HUES48 (cell line): ENCODE measurements around the gene MSI2.
A peak's percentile ranks its signal among the peaks of the same experiment; 100 is the strongest.

Experiments used
- H3K27ac ChIP-seq: one replicate; pipeline ENCODE4 v1.7.0; 2013; ENCODE audit warnings: low read depth, low read length, inconsistent platforms
- H3K27me3 ChIP-seq: 2 replicates; pipeline ENCODE4 v1.6.1; 2013; ENCODE audit warnings: mild to moderate bottlenecking, low read length; ENCODE audit not compliant: control insufficient read depth, insufficient read depth
- H3K36me3 ChIP-seq: 2 replicates; pipeline ENCODE4 v1.6.1; 2013; ENCODE audit warnings: low read length; ENCODE audit not compliant: control insufficient read depth, insufficient read depth
- H3K4me1 ChIP-seq: 2 replicates; pipeline ENCODE4 v1.6.1; 2013; ENCODE audit warnings: mild to moderate bottlenecking, low read length; ENCODE audit not compliant: control insufficient read depth, insufficient read depth
- H3K4me3 ChIP-seq: 2 replicates; pipeline ENCODE4 v1.5.1; 2013; ENCODE audit warnings: mild to moderate bottlenecking, low read depth, low read length
- H3K9ac ChIP-seq: 2 replicates; pipeline ENCODE4 v1.6.1; 2013; ENCODE audit warnings: mild to moderate bottlenecking, low read depth, low read length, moderate library complexity
- H3K9me3 ChIP-seq: 2 replicates; pipeline ENCODE4 v1.6.1; 2013; ENCODE audit warnings: low read length; ENCODE audit not compliant: control insufficient read depth, insufficient read depth

Gene MSI2

DNA sequence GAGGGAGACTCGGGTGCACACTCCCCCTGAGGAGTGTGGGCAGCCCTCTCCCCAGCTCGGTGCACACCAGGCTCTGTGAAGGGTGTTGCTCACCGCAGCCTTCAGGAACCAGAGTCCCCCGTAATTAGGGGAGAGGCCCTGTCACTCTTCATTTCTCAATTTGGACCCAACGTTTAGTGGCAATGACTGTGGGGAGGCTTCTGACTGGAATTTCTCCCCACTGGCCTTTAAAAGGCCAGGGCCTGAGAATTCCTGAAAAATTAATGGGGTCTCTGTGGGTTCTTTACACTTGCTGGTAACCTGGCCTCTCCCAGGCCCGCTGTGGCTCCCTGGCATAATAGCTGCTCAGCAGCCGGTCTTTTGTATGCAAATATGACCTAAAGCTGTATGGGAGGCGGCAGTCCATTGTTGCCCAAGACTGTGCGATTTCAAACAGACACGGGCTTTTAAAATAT, 209.7 kb downstream of the MSI2 start:
- H3K4me3 ChIP-seq = peak overlapping the region; percentile 35
- H3K36me3 ChIP-seq = no peaks in the 10 kb centered on the region
- peak overlapping the region; percentile 93 for H3K27ac ChIP-seq
- no peaks in the 10 kb centered on the region for H3K27me3 ChIP-seq
- no peaks in the 10 kb centered on the region for H3K9me3 ChIP-seq
- peak overlapping the region; percentile 26; the same call in 1 of the 2 replicates for H3K9ac ChIP-seq
- H3K4me1 ChIP-seq = peaks cover 48% of the 10 kb centered on the region

DNA sequence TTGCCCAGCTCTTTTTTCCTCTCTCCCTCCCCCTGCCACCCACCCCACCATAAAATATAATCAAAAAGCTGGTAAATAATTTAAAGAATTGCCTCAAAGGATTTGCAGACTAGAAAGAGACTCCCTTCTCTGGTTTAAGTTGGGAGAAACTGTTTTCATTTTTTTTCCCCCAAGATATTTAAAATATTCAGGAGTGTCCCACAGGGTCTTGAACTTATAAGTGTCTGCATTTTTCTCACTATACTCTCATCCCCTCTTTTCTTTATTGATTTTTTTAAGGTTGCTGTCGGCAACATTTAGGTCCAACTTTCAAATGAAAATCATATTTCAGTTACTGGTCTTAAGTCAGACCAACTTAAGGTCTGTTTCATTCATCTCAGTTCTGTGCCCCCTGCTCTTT, 210.2 kb downstream of the MSI2 start:
- Histone ChIP-seq H3K9ac (no peak overlapping the region), H3K9me3 (no peaks in the 10 kb centered on the region), H3K27me3 (no peaks in the 10 kb centered on the region), H3K4me1 (peaks cover 51% of the 10 kb centered on the region), H3K4me3 (peak overlapping the region; percentile 35; the same call in 1 of the 2 replicates), H3K27ac (peak overlapping the region; percentile 79), H3K36me3 (no peaks in the 10 kb centered on the region)

DNA sequence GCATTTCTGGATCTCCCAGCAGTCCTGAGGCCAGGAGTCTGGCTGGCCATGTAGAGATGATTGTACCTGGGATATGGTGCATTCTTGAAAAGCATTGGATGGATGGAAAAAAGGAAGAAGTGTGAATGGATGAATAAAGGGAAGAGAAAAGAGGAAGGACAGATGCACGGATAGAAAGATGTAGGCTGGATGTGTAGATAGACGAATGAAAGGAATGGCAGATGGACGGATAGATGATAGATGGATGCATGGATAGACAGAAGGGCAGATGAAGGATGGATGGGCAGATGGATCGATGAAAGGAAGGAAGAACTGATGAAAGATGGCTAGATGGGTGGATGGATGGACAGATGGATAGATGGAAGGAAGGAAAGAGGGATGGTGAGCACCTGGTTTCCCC, 210.9 kb downstream of the MSI2 start:
- H3K27ac ChIP-seq = no peak overlapping the region
- H3K4me1 ChIP-seq = peaks cover 58% of the 10 kb centered on the region
- no peak overlapping the region for H3K9ac ChIP-seq
- H3K9me3 ChIP-seq = no peaks in the 10 kb centered on the region
- H3K36me3 ChIP-seq = no peaks in the 10 kb centered on the region
- no peak overlapping the region for H3K4me3 ChIP-seq
- H3K27me3 ChIP-seq = no peaks in the 10 kb centered on the region

DNA sequence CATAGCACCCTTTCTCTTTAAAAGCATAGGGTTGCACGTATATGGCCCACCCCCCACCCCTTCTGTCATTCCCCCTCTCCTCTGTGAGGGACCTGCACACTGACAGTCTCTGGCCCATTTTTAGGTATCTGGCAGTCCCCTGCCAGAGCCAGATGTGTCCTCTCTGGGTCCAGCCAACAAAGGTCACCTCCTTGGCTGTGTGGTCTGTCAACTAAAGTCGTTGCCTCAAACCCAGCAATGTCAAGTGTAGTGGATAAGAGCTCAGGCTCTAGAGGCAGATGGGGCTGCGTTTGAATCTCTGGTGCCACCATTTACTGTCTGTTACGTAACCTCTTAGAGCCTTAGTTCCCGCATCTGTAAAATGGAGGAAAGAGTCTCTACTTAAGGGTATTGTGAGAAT, 211.5 kb downstream of the MSI2 start:
- no peak overlapping the region for H3K4me3 ChIP-seq
- no peak overlapping the region for H3K9ac ChIP-seq
- H3K4me1 ChIP-seq = peaks cover 61% of the 10 kb centered on the region
- H3K27ac ChIP-seq = no peak overlapping the region
- H3K9me3 ChIP-seq = no peaks in the 10 kb centered on the region
- no peaks in the 10 kb centered on the region for H3K36me3 ChIP-seq
- no peaks in the 10 kb centered on the region for H3K27me3 ChIP-seq

DNA sequence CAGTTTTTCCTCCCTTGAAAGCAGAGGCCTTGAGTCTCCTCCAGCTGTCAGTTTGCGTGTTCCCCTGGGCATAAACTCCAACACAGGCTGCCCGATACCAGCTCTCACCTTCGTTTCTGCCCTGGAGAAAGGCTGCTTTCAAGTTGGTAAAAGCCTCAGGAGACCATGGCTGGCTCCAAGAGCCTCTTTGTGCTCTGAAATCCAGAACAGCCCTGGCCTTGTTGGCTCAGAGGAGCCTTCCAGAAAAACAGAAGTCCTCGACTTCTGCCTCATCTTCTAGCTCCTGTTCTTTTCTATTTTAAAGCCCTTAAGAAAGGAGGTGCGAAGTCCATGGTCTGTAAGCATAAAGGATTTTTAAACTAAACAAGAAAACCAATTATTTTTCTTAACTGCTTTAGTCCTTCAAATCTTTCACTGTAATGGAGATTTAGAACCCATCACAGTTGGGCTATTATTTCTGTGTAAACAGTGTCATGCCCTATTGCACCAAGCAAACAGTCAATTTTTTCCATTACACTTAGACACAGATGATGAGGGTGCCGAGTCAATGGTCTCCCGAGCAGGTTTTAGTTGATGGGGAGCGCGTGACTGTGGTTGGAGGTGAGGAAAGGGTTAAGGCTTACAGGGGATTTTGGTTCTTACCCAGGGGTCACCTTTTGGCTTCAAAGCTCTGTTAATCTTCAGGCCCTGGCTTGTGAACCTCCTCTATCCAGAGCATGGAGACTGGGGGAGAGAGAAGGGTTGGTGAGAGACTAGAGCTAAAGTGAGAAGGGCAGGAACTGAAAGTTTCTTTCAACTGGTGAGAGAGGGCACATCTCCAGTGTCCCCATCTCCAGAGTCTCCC, 212.8 kb downstream of the MSI2 start:
- H3K9ac ChIP-seq = no peak overlapping the region
- H3K4me1 ChIP-seq = peaks cover 69% of the 10 kb centered on the region
- no peaks in the 10 kb centered on the region for H3K9me3 ChIP-seq
- H3K36me3 ChIP-seq = no peaks in the 10 kb centered on the region
- peak overlapping the region; percentile 39 for H3K27ac ChIP-seq
- H3K4me3 ChIP-seq = no peak overlapping the region
- no peaks in the 10 kb centered on the region for H3K27me3 ChIP-seq

DNA sequence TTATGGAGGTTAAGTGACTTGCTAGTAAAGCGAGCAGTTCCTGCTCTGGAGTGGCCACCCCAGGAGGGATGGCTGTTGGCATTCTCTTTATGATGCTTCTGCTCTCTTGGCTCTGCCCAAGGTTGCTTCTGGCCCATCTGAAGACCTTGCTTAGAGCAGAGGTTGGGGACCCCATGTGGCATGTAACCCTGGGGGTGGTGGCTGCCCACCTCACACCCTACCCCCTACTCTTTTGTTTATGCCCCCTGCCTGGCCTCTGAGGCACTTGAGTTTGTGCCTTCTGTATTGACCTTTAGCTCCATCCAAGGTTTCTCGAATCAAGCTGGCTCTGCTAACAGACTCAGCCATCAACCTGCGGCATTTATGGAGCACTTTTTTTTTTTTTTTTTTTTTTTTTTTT, 214.6 kb downstream of the MSI2 start:
- no peak overlapping the region for H3K9ac ChIP-seq
- H3K27me3 ChIP-seq = no peaks in the 10 kb centered on the region
- H3K4me1 ChIP-seq = peaks cover 68% of the 10 kb centered on the region
- no peaks in the 10 kb centered on the region for H3K9me3 ChIP-seq
- no peak overlapping the region for H3K4me3 ChIP-seq
- no peak overlapping the region for H3K27ac ChIP-seq
- H3K36me3 ChIP-seq = no peaks in the 10 kb centered on the region

DNA sequence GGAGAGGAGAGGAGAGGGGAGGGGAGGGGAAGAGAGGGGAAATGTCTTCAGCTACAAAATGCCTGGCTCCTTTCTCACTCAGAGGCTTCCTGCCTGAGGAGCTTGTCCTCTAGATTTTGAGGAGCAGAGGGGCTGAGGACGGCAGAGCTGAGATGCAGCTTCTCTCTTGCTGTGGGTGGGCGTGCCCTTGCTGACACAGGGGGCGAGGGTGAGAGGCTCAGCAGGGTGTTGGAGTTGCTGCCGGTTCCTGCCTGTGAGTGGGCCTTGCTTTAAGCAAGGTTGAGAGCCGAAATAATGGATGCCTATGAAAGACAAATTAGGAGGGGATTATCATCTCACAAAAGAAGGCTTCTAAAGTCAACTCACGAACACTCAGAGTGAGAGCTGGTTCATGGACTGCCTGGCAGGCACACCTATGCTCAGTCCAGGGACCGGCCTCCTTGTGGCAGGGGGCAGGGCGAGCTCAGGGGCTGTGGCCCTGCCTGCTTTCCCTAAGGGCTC, 215.6 kb downstream of the MSI2 start:
- Histone ChIP-seq H3K27ac (peak overlapping the region; percentile 75), H3K9me3 (no peaks in the 10 kb centered on the region), H3K36me3 (no peaks in the 10 kb centered on the region), H3K4me1 (peaks cover 70% of the 10 kb centered on the region), H3K27me3 (no peaks in the 10 kb centered on the region), H3K9ac (no peak overlapping the region), H3K4me3 (no peak overlapping the region)

DNA sequence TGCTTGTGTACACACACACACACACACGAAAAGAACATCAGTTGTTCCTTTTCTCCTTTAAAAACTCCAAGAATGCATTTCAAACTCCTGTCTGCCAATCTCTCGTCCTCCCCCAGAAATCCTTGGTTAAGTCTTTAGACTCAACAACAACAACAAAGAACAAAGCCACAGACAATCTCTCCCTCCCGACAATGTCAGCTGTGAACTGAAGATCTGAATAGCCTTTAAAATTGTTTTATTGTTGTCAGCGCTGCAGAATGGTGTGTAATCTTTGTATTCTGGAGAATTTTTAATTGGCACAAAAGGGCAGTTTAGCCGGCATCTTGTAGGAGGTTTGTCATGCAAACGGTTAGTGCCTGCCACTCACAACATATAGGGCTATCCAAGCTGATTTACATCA, 219.5 kb downstream of the MSI2 start:
- Histone ChIP-seq H3K9me3 (no peaks in the 10 kb centered on the region), H3K36me3 (no peaks in the 10 kb centered on the region), H3K4me1 (peaks cover 56% of the 10 kb centered on the region), H3K9ac (no peak overlapping the region), H3K27ac (no peak overlapping the region), H3K27me3 (no peaks in the 10 kb centered on the region), H3K4me3 (no peak overlapping the region)

DNA sequence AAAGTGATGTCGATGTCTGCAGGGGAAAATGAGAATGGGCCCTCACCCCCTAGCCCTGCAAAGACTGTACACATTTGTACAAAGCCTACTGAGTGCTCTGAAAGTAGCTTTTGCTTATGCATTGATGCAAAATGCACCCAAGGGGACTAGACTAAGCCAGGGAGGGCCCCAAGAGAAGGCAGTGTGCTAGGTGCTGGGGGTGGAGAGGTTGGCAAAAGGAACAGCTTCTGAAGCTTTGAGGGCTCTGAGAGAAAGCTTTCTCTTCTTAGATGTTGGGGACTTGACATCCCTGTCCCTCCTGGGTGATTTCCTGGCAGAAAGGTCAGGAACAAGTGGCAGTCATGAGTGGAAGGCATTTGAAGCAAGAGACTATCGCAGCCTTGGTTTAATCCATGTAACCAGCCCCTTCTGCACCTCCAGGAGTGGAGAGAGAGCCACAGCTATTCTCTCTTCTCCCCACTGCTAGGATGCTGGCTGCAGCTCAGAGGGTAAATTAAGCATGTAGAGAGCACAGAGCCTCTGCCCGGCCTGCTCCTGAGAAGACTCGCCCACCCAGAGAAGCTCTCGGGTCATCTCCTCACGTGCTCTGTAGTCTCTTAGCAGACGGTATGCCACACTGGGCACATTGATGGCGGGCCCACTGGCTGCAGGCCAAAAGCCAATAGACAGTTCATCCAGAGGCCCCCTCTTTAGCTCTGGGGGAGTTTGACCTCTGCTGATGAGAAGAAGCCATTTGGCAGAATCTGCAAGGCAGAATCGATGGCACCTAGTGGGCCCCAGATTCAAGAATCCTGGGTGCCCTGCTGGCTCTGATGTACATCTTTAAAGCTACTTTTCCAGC, 221.4 kb downstream of the MSI2 start:
- no peaks in the 10 kb centered on the region for H3K27me3 ChIP-seq
- no peaks in the 10 kb centered on the region for H3K9me3 ChIP-seq
- H3K27ac ChIP-seq = no peak overlapping the region
- no peak overlapping the region for H3K4me3 ChIP-seq
- no peak overlapping the region for H3K9ac ChIP-seq
- H3K4me1 ChIP-seq = peaks cover 39% of the 10 kb centered on the region
- H3K36me3 ChIP-seq = no peaks in the 10 kb centered on the region

DNA sequence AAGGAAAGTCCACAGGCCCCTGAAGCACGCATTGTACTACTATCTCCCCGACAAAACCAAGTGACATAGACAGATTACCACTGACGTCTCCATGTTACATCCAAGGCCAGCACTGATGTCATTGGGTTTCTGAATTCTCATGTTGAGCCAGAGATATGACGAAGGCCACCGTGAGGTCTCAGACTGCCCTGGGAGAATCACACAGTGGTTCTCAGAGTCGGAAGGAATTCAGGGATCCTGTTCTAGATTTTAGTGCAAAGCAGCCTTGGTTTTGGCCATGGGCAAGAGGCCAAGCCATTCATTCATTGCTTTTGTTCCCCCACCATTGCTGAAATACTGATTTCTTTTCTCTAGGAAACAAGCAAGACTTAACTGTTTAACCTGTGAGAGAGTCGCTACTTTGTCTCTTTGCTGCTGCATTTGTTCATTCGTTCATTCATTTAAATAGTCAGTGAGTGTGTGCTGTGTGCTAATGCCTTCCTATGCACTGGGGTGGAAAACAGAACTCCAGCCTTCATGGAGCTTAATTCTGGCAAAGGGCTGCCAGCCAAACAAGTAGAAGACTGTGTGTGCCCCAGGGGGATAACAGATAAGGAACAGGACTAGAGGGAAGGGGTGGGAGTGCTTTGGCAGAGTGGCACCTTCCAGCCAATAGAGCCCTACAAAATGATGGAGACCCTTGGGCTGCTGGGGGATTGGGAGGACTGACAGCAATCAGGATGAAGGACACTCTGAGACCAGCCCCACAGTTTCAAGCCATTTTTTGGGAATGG, 222.3 kb downstream of the MSI2 start:
- no peak overlapping the region for H3K4me3 ChIP-seq
- no peaks in the 10 kb centered on the region for H3K27me3 ChIP-seq
- H3K9me3 ChIP-seq = no peaks in the 10 kb centered on the region
- H3K4me1 ChIP-seq = peaks cover 32% of the 10 kb centered on the region
- H3K36me3 ChIP-seq = no peaks in the 10 kb centered on the region
- H3K9ac ChIP-seq = no peak overlapping the region
- no peak overlapping the region for H3K27ac ChIP-seq
